ENCODE measurements around the gene RAD51B.

RAD51B gene

DNA sequence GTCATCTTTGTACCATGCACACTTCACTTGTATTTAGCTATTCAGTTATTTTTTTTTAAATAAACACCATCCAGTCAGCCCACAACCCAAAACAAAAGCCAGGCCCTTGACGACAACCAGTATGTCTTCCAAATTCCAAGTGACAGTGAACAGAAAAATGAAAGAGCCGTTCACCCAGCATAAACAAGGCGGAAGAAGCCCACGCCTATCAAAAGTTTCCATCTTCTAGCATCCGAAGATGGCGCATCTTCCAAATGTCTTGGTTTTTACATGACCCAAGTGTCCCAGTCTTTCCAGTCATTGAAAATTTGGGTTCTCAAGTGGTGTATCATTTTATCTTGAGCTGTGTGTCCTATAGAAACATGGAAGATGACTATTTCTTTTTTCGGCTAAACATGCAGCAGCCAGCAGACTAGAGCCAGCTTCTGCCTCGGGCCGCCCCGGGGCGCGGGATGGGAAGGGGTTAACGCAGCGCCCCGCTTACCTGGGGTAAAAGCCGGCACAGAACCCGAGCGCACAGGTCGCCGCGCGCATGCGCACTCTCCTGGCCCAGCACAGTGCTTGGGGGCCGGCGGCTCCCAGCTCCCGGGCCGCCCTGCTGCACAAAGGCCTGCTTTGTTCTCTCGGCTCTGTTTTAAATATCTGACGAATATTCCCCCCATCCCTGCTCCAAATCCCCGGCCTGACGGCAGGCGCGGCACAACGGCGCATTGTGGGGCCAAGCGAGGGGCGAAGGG is 808.5 kb downstream of the RAD51B start:
- TF ChIP-seq ZFX (IDR thresholded peaks at IDR 0.05) = no peak
- TF ChIP-seq, protein P1, sequence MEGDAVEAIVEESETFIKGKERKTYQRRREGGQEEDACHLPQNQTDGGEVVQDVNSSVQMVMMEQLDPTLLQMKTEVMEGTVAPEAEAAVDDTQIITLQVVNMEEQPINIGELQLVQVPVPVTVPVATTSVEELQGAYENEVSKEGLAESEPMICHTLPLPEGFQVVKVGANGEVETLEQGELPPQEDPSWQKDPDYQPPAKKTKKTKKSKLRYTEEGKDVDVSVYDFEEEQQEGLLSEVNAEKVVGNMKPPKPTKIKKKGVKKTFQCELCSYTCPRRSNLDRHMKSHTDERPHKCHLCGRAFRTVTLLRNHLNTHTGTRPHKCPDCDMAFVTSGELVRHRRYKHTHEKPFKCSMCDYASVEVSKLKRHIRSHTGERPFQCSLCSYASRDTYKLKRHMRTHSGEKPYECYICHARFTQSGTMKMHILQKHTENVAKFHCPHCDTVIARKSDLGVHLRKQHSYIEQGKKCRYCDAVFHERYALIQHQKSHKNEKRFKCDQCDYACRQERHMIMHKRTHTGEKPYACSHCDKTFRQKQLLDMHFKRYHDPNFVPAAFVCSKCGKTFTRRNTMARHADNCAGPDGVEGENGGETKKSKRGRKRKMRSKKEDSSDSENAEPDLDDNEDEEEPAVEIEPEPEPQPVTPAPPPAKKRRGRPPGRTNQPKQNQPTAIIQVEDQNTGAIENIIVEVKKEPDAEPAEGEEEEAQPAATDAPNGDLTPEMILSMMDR (conservative IDR thresholded peaks at IDR 0.05) = no peak
- H3K27ac ChIP-seq = no peak overlapping the region

DNA sequence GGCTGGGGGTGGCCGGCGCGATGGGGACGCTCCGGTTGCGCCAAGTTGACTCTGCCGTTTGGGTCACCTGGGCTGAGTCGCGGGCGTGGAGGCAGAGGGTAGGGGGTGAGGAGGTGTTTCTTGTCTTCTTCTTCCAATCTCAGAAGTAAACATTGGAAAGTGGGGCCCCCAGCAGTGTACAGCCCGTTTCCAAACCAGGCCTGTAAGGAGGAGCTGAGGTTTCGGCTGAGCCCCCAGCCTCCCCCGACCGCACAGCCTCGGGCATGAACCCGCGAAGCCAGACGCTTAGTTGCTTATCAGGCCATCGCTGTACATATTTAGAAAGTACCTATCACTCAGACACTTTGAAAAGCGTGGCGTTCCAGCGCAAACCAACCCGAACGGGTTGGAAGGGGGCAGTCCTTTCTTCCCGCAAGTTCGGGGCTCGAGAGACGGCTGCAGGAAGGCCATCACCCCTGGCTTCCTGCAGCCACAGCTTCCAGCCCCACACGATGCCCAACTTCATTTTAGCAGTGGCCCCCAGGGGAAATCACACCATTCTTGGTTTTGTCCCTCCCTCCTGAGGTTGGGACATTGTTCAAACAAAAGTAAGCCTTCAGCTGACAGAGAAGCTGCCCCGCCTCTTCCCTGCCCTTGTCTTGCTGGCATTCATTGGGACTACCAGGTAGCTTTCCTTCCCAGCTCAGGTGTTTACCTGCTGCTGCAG is 809.2 kb downstream of the RAD51B start:
- no peak overlapping the region for H3K27ac ChIP-seq
- TF ChIP-seq, protein P1 (conservative IDR thresholded peaks at IDR 0.05) = no peak
- no peak for TF ChIP-seq ZFX (IDR thresholded peaks at IDR 0.05)

DNA sequence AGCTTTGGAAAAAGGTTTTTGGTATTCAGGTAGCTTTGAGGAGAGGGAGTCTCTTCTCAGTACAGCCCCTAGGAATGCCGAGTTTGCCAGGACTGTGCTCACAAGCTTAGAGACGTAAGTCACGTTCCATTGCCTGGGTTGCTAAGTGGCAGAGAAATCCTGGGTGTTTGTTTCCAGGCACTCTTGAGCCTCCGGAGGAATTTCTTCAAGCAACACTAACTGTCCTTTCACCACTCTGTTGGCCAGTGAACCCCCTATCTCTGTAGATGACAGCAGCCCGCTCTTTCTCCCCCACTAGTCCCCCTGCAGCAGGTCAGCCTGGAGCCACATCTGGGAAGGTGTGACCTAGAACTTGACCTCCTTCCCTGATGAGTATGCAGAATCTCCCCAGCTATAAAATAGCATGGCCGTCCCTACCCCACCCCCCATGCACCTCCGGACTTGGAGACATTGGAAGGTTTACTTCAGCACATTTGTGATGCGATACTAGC is 810.5 kb downstream of the RAD51B start:
- no peak overlapping the region for H3K27ac ChIP-seq
- TF ChIP-seq, protein P1 (conservative IDR thresholded peaks at IDR 0.05) = no peak
- TF ChIP-seq ZFX (IDR thresholded peaks at IDR 0.05) = no peak

DNA sequence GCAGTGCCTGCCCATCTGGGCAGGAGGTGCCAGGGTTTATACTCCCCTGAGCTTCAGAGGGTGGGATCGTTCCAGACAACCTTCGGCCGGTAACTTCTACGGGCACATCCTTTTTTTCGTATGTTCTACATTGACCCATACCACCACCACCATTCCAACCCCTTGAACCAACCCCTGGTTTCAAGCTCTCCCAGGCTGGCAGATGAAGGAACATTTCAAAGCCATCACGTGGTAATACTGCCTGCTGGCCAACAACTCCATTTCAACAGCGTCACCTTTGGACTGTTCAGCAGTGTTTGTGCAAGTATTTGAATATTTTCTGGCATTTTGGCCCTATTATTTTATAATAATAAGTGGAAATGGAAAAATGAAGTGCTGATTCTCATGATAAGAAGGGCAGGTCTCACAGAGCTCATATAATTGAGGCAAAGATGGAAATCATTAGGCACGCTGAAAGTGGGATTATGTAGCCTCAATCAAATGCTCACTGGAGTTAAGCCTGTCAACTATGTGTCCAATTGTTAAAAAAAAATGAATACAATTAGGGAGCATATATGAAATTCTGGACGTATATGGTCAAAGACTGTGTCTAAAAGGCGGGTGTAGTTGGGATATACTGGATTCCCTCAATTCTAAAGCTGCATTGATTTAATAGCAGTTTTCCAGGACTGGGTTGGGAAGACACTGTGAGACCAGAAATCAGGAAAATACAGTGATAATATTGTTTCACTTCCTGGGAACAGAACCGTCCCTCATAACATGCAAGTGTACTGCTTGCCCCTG is 811.2 kb downstream of the RAD51B start:
- TF ChIP-seq, protein P1 (conservative IDR thresholded peaks at IDR 0.05) = no peak
- TF ChIP-seq ZFX (IDR thresholded peaks at IDR 0.05) = no peak
- no peak overlapping the region for H3K27ac ChIP-seq

DNA sequence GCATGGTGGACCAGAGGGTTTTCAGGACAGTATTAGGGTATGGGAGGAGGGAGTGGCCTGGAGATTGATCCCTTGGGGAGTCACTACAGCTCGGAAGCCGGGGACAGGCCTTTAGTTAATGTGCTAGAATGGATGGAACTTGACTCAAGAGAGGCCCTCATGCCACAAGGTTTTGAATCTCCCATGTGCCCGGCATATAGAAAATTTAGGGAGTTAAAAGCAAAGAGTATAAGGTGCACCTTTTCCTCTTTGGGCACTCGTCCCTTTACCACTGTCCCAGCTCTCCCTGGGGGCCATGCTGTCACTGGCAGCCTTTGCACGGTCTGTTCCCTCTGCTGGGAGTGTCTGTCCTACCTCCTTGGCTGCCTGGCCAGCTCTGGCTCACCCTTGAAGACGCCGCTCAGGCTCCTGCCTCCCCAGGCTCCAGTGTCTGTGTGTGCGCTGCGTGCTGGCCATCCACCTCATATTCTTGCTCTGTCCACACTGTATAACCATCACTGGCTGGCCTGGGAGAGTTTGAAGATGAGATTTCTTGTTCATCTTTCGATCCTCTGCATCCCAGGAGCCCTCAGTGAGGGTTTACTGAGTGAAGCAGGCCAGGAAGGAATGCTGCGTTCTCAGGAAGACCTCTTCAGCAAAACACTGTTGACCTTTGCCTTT is 811.9 kb downstream of the RAD51B start:
- TF ChIP-seq ZFX (IDR thresholded peaks at IDR 0.05) = no peak
- TF ChIP-seq, protein P1 (conservative IDR thresholded peaks at IDR 0.05) = no peak
- H3K27ac ChIP-seq = no peak overlapping the region

DNA sequence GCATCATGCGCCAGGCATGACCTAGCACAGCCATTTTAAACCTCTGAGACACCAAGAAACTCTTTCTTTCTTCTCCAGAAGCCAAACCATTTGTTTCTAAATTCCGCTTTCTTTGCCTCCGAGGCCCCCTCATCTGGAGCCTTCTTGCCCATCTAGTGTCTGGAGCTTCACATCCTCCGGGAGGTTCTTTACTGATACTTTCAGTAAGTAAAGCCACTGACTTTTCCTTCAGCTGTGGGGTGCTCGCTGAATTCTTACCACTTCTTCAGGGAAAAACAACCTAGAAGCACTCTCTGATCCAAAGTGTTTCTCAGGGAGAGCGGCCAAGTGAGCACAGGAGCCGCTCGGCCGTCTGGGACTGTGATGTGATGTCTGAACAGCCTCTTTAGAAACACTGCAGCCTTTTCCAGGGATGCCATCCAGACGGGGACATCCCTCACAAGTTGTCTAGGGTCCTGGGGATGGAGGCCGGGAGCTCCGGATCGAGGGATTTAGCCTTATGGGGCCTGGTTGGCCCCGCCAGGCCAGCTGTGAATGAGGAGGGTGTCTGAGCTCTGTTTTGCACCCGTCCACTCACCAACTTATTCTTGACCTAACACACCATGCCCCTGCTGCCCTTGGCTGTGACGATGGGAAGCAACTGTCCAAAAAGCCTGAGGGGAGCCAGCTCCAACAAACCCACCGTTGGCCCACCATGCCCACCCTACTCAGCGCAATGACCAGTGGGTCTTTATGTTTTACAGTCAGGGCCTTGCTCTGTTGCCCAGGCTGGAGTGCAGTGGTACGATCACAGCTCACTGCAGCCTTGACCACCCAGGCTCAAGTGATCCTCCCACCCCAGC is 812.7 kb downstream of the RAD51B start:
- H3K27ac ChIP-seq = no peak overlapping the region
- TF ChIP-seq, protein P1 (conservative IDR thresholded peaks at IDR 0.05) = no peak
- no peak for TF ChIP-seq ZFX (IDR thresholded peaks at IDR 0.05)

All from C4-2B (cell line).